GM21515 (cell line): ENCODE data around the gene DEFB131B.
"Not testable (repeated sequence)": the region's sequence is repeated elsewhere in the genome, so short reads cannot be mapped to it uniquely, and the experiment has no call there.

Source experiments
- ATAC-seq: cut with Tn5 transposase; IDR thresholded peaks from one replicate; pipeline ENCODE4 v1.9.1; 2021; ENCODE audit not compliant: unreplicated experiment

The DEFB131B gene

DNA sequence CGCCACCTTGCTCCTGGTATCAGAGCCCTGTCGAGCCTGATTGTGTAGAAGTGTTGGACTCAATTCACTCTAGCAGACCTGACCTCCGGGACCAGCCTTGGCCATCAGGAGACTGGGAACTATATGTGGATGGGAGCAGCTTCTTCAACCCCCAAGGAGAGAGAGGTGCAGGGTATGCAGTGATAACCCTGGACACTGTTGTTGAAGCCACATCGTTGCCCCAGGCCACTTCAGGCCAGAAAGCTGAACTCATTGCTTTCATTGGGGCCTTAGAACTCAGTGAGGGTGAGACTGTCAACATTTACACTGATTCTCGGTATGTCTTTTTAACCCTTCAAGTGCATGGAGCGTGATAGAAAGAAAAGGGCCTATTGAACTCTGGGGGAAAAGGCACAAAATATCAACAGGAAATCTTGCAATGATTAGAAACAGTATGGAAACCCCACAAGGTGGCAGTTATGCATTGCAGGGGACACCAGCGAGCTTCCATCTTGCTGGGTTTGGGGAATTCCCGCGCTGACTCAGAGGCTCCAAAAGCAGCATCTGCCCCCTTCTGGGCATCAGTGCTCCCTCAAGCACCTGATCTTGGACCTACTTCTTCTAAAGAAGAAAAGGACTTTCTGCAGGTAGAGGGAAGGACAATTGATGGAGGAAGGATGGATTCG is 33.2 kb downstream of the DEFB131B start:
- not testable (repeated sequence) for ATAC-seq

- not testable (repeated sequence) for ATAC-seq
Measured at GRCh38 chr11:71911986-71912340, 33.7 kb downstream of the DEFB131B start.

DNA sequence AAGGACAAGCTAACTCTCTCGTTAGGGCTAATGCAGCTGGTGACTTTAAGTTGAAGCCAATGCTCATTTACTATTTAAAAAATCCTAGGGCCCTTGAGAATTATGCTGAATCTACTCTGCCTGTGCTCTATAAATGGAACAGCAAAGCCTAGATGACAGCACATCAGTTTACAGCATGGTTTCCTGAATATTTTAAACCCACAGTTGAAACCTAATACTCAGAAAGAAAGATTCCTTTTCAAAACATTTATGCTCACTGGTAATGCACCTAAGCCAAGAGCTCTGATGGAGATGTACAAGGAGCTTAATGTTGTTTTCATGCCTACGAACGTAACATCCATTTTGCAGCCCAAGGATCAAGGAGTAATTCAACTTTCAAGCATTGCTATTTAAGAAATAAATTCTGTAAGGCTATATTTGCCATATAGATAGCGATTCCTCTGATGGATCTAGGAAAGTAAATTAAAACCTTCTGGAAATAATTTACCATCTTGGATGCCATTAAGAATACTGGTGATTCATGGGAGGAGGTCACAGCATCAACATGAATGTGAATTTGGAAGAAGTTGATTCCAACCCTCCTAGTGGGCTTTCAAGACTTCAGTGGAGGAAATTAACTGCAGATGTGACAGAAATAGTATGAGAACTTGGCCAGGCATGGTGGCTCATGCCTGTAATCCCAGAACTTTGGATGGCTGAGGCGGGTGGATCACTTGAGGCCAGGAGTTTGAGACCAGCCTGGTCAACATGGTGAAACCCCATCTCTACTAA is 35.7 kb downstream of the DEFB131B start:
- no peak for ATAC-seq

GRCh38 chr11:71914617-71915189 is 36.5 kb downstream of the DEFB131B start:
- no peak for ATAC-seq

- ATAC-seq = no peak
Measured at GRCh38 chr11:71917646-71918140, 39.4 kb downstream of the DEFB131B start.

DNA sequence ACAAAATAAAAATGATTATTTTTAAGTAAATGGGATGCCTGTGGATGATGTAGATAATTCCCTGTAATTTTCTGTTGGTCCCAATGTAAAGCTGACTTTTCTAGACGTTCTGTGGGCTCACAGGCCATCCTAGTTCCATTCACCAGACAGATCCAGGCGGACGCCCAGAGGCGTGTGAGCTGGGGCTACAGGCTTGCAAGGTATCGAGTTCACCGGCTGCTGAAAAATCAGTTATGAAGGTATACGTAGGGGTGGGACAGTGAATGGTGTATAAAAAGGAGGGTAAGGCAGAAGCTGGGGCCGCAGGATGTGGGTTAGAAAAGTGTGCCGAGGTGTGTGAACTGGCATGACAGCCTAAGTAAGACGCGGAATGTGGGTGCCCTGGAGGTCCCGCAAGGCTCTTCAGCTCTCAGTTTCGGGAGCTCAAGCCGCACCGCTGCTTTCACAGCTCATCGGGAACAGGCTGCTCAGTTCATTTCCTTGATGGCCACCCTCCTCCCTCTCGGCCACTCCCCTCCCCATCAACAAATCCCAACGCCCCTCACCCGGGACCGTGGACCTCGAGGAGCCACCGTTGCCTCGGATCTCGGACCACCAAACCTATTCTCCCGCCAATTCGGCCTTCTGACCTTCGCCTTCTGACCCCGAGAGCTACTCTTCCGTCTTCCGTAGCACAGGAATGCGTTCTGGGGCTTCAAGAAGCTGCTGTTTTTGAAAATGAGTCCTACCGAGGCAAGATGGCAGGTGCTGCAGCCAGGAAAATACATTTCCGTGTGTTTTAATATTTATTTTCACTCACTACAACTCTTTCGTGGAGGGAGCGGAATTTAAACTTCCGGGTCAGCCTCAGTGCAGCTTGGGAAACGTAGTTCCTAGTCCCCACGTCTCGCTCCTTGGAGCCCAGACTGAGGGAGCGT is 49.8 kb downstream of the DEFB131B start, which contains the start of gene XNDC1N:
Gene XNDC1N (minus strand): TSS at position 775 of the 917 bp plus-strand sequence. CDS start 5,241 bp downstream, outside the sequence.
- peak; percentile 65 for ATAC-seq

DNA sequence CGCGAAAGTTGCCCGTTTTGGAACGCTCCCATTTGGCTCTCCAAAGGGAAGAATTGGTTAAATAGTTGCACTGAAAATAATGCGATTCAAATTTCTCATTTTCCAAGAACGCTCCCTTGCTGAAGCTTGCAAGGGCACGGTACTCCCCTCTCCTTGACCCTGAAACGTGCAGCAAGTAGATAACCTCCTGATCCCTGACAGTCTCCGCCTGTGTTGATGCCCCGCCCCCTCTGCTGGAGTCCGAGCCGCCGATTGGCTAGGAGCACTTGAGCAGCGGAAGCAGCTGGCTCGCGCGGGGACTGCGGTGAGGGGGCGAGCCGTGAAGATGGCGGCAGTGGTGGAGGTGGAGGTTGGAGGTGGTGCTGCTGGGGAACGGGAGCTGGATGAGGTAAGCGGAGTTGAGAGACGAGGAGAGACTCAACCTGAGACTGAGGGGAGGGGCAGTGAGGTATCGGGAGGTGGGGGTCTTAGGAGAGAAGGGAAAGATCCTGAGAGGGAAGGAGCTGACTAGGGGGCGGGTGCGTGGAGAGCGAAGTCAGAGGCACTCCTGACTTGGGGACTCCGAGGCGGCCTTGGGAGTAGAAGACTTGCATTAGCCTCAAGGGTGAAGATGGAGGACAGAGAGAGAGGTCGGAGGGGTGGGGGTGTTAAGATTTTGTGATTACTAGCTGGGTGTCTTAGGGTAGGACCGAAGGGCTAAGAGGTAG is 50.6 kb downstream of the DEFB131B start, which contains the start of gene RNF121:
Gene RNF121 (plus strand): TSS at position 310 of the 707 bp plus-strand sequence. CDS start 16 bp downstream, at position 326.
- ATAC-seq = peak; percentile 74

DNA sequence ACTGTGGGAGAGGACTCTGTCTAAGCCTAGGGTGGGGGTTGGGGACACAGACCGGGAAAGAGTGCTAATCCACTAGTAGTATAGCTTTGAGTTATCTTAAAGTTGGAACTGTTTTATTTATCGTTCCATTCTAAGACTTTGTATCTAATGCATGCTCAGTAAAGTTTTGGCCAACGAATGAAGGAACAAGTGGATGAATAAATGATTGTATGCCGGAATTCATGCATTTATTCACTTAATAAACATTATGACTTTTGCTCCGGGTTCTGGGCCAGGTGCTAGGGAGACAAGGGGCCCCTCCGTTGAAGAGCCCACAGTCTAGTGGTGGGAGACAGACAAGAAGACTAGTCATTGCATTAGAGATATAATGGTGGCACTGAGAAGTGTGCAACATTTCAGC is 51.2 kb downstream of the DEFB131B start:
- no peak for ATAC-seq

GRCh38 chr11:71930556-71931244 is 52.4 kb downstream of the DEFB131B start:
- no peak for ATAC-seq

DNA sequence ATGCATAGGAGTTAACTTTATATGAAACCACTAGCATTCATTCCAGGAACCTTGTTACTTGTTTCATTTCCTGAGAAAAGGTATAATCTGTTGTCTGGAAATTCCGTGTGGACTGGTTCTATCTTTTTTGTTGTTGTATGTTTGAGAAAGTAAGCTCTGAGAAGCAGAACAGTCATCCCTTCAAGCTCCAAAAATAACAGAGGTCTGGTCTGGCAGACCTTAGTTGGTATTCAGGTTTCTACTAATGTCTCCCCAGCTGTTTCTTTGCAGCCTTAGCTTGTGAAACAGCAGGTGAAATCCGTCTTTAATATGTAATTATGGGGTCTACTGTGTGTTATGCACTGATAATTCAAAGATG is 53.0 kb downstream of the DEFB131B start:
- no peak for ATAC-seq

GRCh38 chr11:71933141-71933933 is 55.1 kb downstream of the DEFB131B start:
- no peak for ATAC-seq
